ENCODE data around the gene NRM.
"Not testable (repeated sequence)": the region's sequence is repeated elsewhere in the genome, so short reads cannot be mapped to it uniquely, and the experiment has no call there.

Gene NRM

DNA sequence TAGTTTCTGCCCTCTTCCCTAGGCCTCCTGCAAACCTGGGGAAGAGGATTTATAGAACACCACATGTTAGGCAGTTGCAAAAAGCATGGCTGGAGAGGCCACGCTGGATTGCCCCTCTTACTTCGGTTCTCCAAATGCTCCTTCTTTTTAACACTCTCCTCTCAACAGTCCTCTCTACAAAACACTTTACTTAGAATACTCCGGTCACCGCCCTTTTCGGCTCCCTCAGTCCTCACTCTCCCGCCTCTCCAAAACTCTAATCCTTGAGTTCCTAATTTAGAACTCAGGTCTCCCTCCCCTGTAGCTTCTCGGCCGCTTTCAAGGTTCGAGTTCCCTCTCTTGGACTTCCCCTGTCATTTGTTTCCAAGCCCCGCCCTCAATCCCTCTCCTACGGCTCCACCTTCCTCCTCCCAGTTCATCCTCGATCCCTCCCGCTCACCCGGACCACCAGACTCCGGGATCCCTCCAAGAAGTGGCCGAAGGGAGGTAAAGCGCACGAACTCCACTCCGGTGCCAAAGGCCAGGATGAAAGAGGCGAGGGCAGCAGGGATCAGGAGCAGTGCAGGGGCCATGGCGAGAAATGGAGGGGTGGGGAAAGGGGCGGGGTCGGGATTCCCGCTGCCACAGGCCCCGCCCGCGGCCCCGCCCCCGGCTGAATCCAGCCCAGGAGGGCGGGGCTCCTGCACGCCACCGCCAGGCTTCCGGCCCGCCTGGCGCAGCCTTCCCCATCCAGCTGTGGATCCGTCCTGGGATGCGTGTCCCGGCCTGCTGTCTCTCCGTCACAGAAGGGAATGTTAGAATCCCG lies at the start of gene NRM:
TSS of gene NRM (minus strand) at position 582 of the 805 bp plus-strand sequence. CDS start at position 572, 10 bp downstream.
- peak; percentile 71 for DNase-seq (ENCODE audit: low read depth)

DNA sequence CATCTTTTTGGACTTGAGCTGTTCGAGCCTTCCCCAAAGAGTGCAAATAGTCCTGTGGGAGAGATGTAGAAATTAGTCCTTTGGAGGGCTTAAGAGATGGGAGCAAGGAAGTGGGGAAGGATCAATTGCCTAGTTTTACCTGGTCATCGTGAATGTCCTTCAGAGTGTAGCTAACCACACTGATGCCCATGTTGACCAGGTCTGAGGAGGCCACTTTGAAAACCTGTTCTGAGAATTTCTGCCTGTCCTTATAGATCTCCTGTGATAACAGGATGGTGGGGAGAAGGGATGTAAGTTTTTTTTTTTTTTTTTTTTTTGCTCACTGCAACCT lies 49.7 kb upstream of the NRM start:
- DNase-seq (ENCODE audit: low read depth): no peak

GRCh38 chr6:30738532-30738931 lies 47.7 kb upstream of the NRM start:
- no peak for DNase-seq (ENCODE audit: low read depth)

DNA sequence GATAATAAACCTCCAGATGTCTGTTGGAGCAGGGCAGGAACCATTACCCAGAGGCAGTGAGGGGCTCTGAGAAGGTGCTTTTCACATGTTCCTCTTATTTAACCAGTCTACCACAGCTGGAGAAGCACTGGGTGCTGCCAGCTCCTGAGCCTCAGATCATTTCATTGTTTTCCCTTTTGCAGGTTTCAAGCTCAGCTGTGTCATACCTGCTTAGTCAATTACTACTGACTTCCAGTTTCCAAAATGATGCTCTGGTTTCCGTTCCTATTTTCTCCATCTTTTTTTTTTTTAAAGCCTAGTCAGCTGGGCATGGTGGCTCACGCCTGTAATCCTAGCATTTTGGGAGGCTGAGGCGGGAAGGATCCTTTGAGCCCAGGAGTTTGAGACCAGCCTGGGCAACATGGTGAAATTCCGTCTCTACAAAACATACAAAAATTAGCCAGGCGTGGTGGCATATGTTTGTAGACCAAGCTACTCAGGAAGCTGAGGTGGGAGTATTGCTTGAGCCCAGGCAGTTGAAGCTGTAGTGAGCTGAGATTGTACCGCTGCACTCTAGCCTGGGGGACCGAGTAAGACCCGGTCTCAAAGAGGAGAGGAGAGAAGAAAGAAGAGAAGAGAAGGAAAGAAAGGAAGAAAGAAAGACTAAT lies 45.0 kb upstream of the NRM start:
- DNase-seq (ENCODE audit: low read depth): no peak

- DNase-seq (ENCODE audit: low read depth): no peak
These were observed 41.6 kb upstream of the NRM start for GRCh38 chr6:30732237-30732943.

DNA sequence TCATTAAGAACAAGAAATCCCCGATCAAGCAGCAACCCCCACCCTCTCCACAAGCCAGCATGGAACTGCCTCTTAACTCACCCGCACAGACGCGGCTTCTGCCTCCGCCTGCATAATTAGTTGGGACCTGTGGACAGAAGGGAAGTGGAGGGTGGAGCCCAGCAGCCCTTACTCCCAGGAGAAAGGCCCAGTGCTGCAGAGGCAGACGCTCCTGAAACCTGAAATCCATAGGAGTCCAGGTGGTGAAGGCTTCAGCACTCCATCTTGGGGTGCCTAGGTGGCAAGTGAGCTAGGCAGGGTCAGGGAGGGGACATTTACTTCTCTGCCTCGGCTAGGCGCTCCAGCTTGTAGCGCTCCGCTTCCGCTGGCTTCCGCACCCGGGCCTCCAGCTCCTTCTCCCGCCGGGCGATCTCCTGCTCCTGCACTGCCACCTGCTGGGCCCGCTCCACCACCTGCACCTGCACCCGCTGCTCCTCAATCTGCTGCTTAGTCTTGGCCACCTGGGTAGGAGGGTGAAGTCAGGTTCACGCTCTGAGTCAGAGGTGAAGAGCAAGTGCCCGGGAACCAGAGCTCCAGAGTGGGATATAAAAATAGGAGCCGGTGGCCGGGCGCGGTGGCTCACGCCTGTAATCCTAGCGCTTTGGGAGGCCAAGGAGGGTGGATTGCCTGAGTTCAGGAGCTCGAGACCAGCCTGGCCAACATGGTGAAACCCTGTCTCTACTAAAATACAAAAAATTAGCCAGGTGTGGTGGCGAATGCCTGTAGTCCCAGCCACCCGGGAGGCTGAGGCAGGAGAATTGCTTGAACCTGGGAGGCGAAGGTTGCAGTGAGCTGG lies 40.0 kb upstream of the NRM start:
- DNase-seq (ENCODE audit: low read depth): peak; percentile 71

DNA sequence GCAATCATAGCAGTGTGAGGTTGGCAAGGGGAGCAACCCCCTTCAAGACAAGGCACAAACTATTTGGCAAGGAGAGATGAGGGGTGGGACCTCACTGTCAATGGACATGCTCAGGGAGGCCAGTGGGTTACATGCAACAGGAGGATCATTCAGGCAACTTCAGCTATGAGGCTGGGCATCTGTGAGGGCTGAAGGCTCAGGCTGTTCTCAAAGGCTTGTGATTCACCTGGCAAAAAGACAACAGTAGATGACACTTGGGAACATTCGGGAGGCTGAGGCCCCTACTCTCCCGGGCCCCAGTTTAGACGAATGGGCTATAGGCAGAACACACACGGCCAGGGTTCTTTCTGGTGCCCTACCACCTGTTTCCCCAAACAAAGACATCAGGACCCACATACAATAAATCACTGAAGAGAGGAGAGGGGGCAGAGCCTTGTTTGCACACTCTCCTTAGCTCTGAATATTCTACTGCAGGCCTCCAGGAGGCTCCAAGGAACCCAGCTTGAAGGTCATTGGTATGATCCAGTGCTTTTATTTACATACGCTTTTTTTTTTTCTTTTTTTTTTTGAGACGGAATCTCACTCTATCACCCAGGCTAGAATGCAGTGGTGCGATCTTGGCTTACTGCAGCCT lies 37.3 kb upstream of the NRM start:
- no peak for DNase-seq (ENCODE audit: low read depth)

DNA sequence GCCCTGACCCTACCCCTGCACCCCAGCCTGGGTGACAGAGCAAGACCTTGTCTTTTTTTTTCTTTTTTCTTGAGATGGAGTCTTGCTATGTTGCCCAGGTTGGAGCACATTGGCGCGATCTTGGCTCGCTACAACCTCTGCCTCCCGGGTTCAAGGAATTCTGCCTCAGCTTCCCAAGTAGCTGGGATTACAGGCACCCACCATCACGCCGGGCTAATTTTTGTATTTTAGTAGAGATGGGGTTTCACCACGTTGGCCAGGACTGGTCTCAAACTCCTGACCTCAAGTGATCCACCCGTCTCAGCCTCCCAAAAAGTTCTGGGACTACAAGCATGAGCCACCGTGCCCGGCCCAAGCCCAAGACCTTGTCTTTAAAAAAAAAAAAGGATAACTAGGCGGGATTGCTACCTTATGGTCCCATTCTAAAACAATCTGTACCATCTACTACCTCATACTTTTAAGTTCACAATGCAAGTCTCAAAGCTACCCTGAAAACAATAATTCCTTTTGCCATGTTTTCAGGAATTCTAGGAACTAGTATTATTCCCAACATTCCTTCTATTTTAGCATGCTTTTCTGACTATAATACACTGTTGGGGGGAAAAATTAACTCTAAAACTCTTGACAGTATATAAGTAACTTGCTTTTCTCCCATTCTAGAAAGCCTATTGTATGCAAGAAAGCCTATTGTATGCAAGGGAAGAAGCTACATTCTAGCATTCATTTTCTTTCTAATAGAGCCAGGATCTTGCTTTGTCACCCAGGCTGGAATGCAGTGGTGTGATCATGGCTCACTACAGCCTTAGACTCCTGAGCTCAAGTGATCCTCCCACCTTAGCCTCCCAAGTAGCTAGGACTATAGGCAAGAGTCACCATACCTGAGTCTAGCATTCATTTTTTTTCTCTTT lies 36.0 kb upstream of the NRM start:
- DNase-seq (ENCODE audit: low read depth): no peak

DNA sequence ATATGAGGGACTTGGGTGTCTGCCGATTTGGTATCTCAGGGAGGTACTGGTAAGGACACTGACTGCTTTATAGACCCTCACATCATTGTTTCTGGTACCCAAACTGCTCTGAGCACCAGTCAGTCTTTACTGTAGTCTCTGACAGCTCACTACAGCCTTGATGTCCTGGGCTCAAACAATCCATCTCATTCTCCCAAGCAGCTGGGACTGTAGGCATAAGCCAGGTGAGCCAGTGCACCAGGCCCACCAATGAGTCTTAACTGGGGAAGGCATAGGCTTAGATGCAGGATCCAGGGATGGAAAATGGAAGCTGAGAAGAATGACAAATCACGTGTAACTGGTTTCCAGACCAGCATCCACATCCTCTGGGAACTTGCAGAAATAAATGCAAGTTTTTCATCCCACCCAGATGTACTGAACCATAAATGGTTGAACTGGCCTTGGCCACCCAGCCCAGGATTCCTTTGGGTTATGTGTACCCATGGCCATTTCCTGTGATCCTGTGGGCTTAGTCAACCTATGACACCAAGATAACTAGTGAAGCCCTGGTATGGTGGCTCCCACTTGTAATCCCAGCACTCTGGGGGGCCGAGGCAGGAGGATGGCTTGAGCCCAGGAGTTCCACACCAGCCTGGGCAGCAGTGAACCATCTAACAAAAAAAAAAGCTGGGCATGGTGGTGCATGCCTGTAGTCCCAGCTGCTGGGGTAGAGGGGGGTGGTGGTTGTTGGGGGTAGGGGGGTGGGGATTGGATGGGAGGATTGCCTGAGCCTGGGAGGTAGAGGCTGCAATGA lies 35.1 kb upstream of the NRM start:
- DNase-seq (ENCODE audit: low read depth): no peak

DNA sequence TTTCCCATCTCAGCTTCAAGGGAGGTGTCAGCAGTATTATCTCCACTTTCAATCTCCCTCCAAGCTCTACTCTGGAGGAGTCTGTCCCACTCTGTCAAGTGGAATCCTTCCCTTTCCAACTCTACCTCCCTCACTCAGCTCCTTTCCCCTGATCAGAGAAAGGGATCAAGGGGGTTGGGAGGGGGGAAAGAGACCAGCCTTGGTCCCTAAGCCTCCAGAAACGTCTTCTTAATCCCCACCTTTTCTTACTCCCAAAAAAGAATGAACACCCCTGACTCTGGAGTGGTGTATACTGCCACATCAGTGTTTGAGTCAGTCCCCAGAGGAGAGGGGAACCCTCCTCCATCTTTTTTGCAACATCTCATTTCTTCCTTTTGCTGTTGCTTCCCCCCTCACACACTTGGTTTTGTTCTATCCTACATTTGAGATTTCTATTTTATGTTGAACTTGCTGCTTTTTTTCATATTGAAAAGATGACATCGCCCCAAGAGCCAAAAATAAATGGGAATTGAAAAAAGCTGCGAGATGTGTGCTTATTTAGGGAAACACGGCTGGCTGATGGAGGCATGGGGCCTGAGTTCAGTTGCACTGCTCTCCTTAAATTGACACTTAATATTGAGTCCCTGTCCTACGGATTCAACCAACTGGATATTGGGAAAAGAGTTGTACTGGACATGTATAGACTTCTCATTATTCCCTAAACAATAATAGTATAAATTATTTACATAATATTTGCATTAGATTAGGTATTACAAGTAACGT lies 34.3 kb upstream of the NRM start:
- DNase-seq (ENCODE audit: low read depth): no peak

DNA sequence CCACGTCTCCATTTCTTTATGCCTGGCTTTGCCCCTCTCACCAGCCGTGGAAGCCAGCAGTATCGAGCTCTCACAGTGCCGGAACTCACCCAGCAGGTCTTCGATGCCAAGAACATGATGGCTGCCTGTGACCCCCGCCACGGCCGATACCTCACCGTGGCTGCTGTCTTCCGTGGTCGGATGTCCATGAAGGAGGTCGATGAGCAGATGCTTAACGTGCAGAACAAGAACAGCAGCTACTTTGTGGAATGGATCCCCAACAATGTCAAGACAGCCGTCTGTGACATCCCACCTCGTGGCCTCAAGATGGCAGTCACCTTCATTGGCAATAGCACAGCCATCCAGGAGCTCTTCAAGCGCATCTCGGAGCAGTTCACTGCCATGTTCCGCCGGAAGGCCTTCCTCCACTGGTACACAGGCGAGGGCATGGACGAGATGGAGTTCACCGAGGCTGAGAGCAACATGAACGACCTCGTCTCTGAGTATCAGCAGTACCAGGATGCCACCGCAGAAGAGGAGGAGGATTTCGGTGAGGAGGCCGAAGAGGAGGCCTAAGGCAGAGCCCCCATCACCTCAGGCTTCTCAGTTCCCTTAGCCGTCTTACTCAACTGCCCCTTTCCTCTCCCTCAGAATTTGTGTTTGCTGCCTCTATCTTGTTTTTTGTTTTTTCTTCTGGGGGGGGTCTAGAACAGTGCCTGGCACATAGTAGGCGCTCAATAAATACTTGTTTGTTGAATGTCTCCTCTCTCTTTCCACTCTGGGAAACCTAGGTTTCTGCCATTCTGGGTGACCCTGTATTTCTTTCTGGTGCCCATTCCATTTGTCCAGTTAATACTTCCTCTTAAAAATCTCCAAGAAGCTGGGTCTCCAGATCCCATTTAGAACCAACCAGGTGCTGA lies 33.3 kb upstream of the NRM start:
- not testable (repeated sequence) for DNase-seq (ENCODE audit: low read depth)

GRCh38 chr6:30723159-30723842 lies 32.5 kb upstream of the NRM start:
- DNase-seq (ENCODE audit: low read depth): not testable (repeated sequence)

GRCh38 chr6:30722280-30723112 lies 31.7 kb upstream of the NRM start:
- peak; percentile 87 for DNase-seq (ENCODE audit: low read depth)

DNA sequence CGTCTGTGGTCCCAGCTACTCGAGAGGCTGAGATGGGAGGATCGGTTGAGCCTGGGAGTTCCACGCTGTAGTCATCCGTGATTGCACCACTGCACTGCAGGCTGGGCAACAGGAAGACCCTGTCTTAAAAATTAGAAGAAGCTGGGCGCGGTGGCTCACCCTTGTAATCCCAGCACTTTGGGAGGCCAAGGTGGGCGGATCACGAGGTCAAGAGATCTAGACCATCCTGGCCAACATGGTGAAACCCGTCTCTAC lies 31.2 kb upstream of the NRM start:
- DNase-seq (ENCODE audit: low read depth): not testable (repeated sequence)

DNA sequence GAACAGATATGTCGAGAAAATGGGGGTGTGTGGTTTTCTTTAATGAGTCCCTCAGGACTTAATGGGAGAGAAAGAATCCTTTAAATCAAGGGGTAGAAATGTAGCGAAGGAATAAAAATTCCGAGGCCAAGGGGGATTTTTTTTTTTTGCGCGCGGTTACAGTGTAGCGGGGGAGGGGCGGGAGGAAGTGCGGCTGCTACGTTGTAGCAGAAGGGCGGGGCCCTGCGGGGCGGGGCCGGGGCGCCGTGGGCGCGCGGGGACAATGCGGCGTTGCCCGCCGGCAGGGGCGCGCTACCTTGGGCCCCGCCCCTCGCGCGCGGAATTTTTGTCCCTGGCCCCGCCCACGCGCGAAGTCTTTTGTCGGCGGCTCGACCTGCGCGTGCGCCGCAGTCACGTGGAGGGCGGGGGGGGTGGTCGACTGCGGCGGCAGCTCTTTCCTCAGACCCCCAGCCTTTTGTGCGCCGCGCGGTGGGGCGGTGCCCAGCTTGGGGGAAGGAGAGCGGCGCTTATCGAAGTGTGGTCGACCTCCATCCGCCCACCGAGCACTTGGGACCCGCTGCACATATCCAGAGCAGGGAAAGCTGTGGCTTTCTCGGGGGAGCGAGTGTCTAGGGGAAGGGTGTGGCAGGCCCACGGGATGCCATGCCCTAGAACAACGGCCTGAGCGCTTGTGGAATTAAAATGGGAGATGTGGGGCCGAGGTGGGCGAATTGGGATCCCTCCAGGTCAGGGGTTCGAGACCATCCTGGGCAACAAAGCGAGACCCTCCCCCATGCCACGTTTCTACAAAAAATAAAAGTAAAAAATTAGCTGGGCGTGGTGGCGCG lies 30.6 kb upstream of the NRM start:
- DNase-seq (ENCODE audit: low read depth): peak; percentile 98

- peak; percentile 40 for DNase-seq (ENCODE audit: low read depth)
These were observed 30.0 kb upstream of the NRM start for GRCh38 chr6:30720738-30721197.

Measured in activated T-cell treated with anti-CD3 and anti-CD28 coated beads for 1 hour (primary cell).